AG10803 (cell line): ENCODE results near the gene KIZ.

Experiments used
- DNase-seq: peaks from one replicate; pipeline ENCODE4 v3.0.0; 2010; ENCODE audit warnings: low read depth
- H3K4me3 ChIP-seq: 2 replicates; pipeline ENCODE4 v1.5.1; 2011; ENCODE audit warnings: mild to moderate bottlenecking, low read length, control low read depth
- TF ChIP-seq, protein P1 (sequence below): conservative IDR thresholded peaks from 2 replicates; pipeline ENCODE4 v1.5.1; 2011; ENCODE audit warnings: mild to moderate bottlenecking, low read length, control low read depth, inconsistent platforms

The KIZ gene

GRCh38 chr20:21090111-21090618 lies 35.7 kb upstream of the KIZ start:
- no peak overlapping the region for H3K4me3 ChIP-seq
- TF ChIP-seq, protein P1, sequence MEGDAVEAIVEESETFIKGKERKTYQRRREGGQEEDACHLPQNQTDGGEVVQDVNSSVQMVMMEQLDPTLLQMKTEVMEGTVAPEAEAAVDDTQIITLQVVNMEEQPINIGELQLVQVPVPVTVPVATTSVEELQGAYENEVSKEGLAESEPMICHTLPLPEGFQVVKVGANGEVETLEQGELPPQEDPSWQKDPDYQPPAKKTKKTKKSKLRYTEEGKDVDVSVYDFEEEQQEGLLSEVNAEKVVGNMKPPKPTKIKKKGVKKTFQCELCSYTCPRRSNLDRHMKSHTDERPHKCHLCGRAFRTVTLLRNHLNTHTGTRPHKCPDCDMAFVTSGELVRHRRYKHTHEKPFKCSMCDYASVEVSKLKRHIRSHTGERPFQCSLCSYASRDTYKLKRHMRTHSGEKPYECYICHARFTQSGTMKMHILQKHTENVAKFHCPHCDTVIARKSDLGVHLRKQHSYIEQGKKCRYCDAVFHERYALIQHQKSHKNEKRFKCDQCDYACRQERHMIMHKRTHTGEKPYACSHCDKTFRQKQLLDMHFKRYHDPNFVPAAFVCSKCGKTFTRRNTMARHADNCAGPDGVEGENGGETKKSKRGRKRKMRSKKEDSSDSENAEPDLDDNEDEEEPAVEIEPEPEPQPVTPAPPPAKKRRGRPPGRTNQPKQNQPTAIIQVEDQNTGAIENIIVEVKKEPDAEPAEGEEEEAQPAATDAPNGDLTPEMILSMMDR = no peak
- no peak for DNase-seq

- H3K4me3 ChIP-seq = no peak overlapping the region
- no peak for DNase-seq
- TF ChIP-seq, protein P1 = no peak
Observed at GRCh38 chr20:21090721-21091120, 35.2 kb upstream of the KIZ start.

GRCh38 chr20:21092806-21093205 lies 33.1 kb upstream of the KIZ start:
- H3K4me3 ChIP-seq = no peak overlapping the region
- TF ChIP-seq, protein P1 = no peak
- no peak for DNase-seq

- H3K4me3 ChIP-seq = no peak overlapping the region
Observed at GRCh38 chr20:21096321-21097043, 29.4 kb upstream of the KIZ start.

DNA sequence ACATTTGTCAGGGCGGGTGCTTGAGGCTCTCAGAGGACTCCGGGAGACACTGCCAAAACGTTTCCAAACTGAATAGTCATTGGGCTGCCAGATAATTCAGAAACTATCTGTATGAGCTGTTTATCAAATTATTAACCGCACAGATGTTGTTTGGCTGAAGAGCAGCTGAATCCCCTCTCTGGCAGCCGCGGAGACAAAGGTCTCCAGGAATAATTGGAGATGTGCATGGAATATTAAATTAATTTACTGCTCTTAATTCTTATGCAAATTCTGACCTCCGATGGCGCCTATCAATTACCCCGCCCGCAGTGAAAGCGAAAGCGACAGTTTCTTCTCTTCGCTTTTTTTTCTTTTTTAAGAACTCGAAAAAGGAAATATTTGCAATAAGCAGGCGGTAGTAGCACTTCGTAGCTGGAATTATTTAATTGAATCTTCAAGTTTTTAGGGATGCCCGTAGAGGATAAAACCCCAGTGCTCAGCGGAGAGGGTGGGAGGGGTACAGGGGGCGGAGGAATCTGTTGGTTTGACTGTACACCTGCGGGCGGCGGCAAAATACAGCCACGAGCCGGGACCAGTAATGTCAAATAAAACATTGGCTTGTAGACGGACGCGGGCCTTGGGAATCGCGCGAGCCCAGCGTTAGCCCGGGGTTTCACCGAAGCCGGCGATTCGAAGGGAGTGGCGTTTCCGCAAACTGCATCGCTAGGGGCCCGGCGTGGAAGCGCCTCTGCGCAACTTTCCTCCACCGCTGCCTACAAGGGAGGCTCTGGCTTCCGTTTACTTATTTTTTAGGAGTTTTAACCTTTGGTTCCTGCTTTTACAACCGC lies 25.9 kb upstream of the KIZ start:
- TF ChIP-seq, protein P1 = no peak
- peak overlapping the region; percentile 42 for H3K4me3 ChIP-seq
- peak; percentile 12 for DNase-seq

More at GRCh38 chr20:21096321-21097043, 29.4 kb upstream of the KIZ start:
- TF ChIP-seq, protein P1 = no peak
- DNase-seq = peak; percentile 11

GRCh38 chr20:21100578-21101452 lies 25.1 kb upstream of the KIZ start:
- TF ChIP-seq, protein P1 = no peak
- peak overlapping the region; percentile 42; the same call in 1 of the 2 replicates for H3K4me3 ChIP-seq
- DNase-seq = peak; percentile 32
